HG02885 (cell line): ENCODE measurements around the gene SYCE3.
"Not testable (repeated sequence)": the region's sequence is repeated elsewhere in the genome, so short reads cannot be mapped to it uniquely, and the experiment has no call there.

Experiments used
- ATAC-seq: cut with Tn5 transposase; IDR thresholded peaks from one replicate; pipeline ENCODE4 v1.9.1; 2021; ENCODE audit warnings: mild to moderate bottlenecking; ENCODE audit not compliant: unreplicated experiment, poor library complexity

SYCE3 gene

GRCh38 chr22:50553310-50553709 is 9.4 kb downstream of the SYCE3 start:
- ATAC-seq, result no peak

GRCh38 chr22:50551160-50551752 is 11.5 kb downstream of the SYCE3 start:
- ATAC-seq, result no peak

- no peak for ATAC-seq
These were observed 12.3 kb downstream of the SYCE3 start for GRCh38 chr22:50550395-50550794.

- ATAC-seq, result no peak
These were observed 13.6 kb downstream of the SYCE3 start for GRCh38 chr22:50548921-50549790.

- no peak for ATAC-seq
These were observed 14.4 kb downstream of the SYCE3 start for GRCh38 chr22:50548040-50548920.

GRCh38 chr22:50547263-50547985 is 15.3 kb downstream of the SYCE3 start:
- no peak for ATAC-seq

- ATAC-seq, result no peak
These were observed 16.1 kb downstream of the SYCE3 start for GRCh38 chr22:50546326-50547262.

GRCh38 chr22:50545522-50546325 is 17.0 kb downstream of the SYCE3 start, which contains the start of gene KLHDC7B:
TSS of gene KLHDC7B (plus strand) at chr22:50545899. CDS start at chr22:50546244, 345 bp downstream.
- ATAC-seq, result no peak

GRCh38 chr22:50544746-50545253 is 17.9 kb downstream of the SYCE3 start:
- no peak for ATAC-seq

GRCh38 chr22:50544078-50544745 is 18.5 kb downstream of the SYCE3 start:
- no peak for ATAC-seq

GRCh38 chr22:50542416-50542927 is 20.2 kb downstream of the SYCE3 start:
- ATAC-seq, result no peak

GRCh38 chr22:50541667-50542026 is 21.1 kb downstream of the SYCE3 start:
- not testable (repeated sequence) for ATAC-seq

GRCh38 chr22:50540381-50540780 is 22.3 kb downstream of the SYCE3 start:
- no peak for ATAC-seq

- no peak for ATAC-seq
These were observed 25.0 kb downstream of the SYCE3 start for GRCh38 chr22:50537765-50538164.

- ATAC-seq, result no peak
These were observed 26.5 kb downstream of the SYCE3 start for GRCh38 chr22:50536226-50536625.

GRCh38 chr22:50535113-50535512 is 27.6 kb downstream of the SYCE3 start:
- ATAC-seq, result no peak
